ENCODE measurements around the gene GSK3A. TPM values are rescaled to one million over a fixed set of nuclear protein-coding genes. Genes with fewer than 3 reads are reported as not detected.

The GSK3A gene
- total and polyA plus RNA-seq, 2 experiments from 2014 or later: 32.2 to 36.6 TPM

DNA sequence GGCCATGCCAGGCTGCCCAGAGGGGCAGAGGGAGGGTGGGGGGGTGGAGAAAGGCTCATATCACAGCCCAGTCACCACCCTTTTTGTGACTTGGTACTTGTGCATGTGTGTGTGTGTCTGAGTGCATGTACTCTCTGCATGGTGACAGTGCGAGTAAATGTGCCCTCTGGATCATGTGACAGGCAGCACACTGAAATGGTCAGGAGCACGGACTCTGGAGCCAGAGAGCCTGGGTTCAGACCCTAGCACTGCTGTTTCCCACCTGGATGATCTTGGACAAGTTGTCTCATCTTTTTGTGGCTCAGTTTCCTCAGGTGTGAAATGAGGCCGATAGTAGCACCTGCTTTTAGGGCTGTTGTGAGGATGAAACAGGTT lies 28.6 kb upstream of the GSK3A start:
- no peak for DNase-seq (ENCODE audit: low spot score)
- TF ChIP-seq EZH2 (IDR thresholded peaks at IDR 0.05; ENCODE audit: borderline replicate concordance) (no peak), EZH2phosphoT487 (IDR thresholded peaks at IDR 0.05; ENCODE audit: low read depth, severe bottlenecking, unreplicated experiment) (no peak)
- TF ChIP-seq, protein P1, sequence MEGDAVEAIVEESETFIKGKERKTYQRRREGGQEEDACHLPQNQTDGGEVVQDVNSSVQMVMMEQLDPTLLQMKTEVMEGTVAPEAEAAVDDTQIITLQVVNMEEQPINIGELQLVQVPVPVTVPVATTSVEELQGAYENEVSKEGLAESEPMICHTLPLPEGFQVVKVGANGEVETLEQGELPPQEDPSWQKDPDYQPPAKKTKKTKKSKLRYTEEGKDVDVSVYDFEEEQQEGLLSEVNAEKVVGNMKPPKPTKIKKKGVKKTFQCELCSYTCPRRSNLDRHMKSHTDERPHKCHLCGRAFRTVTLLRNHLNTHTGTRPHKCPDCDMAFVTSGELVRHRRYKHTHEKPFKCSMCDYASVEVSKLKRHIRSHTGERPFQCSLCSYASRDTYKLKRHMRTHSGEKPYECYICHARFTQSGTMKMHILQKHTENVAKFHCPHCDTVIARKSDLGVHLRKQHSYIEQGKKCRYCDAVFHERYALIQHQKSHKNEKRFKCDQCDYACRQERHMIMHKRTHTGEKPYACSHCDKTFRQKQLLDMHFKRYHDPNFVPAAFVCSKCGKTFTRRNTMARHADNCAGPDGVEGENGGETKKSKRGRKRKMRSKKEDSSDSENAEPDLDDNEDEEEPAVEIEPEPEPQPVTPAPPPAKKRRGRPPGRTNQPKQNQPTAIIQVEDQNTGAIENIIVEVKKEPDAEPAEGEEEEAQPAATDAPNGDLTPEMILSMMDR (IDR thresholded peaks at IDR 0.05; ENCODE audit: poor library complexity): no peak
- Histone ChIP-seq H3K4me1 (ENCODE audit: insufficient read depth) (peaks cover 17% of the 10 kb centered on the region), H3K27me3 (no peaks in the 10 kb centered on the region), H3K4me3 (no peak overlapping the region), H3K9me2 (replicated peaks; ENCODE audit: insufficient read depth) (no peaks in the 10 kb centered on the region), H3K27ac (peak overlapping the region; percentile 46), H3K4me2 (peak overlapping the region; percentile 88), H2AFZ (no peak overlapping the region), H3K79me2 (peaks cover 51% of the 10 kb centered on the region), H3K36me3 (replicated peaks; ENCODE audit: insufficient read depth, low read depth) (no peaks in the 10 kb centered on the region), H3K9me3 (ENCODE audit: low read depth) (no peaks in the 10 kb centered on the region), H4K20me1 (ENCODE audit: insufficient read depth, poor library complexity, severe bottlenecking) (peaks cover 5% of the 10 kb centered on the region)
- 84% methylated on average over 3 of the region's 3 CpGs for whole genome bisulfite sequencing (ENCODE audit: low lambda C conversion rate, missing lambda C conversion rate)

DNA sequence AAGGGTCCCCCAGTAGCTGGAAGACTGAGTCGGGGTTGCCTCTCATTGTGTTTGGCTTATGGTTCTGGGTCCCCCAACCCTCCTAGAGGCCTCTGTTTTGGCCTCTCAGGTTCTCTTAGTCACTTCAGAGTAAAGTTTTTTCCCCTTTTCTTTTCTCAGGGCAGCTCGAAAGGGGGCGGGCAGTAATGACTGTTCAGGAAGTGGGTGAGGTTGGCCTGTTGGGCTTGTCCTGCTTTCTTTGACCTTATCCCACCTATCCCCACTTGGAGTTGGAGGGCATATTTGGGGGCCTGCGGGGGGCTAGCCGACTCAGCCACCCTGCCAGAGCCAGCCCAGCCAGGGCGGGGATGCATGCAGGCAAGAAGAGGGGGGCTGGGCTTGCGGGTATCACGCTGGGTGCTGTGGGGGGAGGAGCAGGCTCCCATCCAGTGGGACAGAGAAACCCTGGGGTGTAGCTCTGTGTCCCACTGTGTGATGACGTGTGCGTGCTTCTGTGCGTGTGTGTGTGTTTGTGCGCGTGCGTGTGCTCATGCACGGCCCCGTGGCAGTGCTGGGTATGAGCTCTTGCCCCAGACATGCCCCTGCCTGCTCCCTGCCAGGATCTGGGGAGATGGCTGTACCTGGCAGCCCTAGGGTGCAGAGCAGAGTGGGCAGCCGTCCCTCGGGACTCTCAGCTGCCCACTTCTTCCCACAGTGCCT lies 28.1 kb upstream of the GSK3A start:
- Histone ChIP-seq H3K4me1 (ENCODE audit: insufficient read depth) (peaks cover 17% of the 10 kb centered on the region), H3K9me3 (ENCODE audit: low read depth) (no peaks in the 10 kb centered on the region), H3K9me2 (replicated peaks; ENCODE audit: insufficient read depth) (no peaks in the 10 kb centered on the region), H3K27ac (peak overlapping the region; percentile 45), H3K4me2 (peak overlapping the region; percentile 88), H3K4me3 (peak overlapping the region; percentile 9), H2AFZ (no peak overlapping the region), H3K27me3 (no peaks in the 10 kb centered on the region), H3K79me2 (peaks cover 46% of the 10 kb centered on the region), H3K36me3 (replicated peaks; ENCODE audit: insufficient read depth, low read depth) (no peaks in the 10 kb centered on the region), H4K20me1 (ENCODE audit: insufficient read depth, poor library complexity, severe bottlenecking) (peaks cover 5% of the 10 kb centered on the region)
- 73% methylated on average over 18 of the region's 18 CpGs for WGBS (ENCODE audit: low lambda C conversion rate, missing lambda C conversion rate)
- TF ChIP-seq EZH2phosphoT487 (IDR thresholded peaks at IDR 0.05; ENCODE audit: low read depth, severe bottlenecking, unreplicated experiment): no peak
- TF ChIP-seq, protein P1 (IDR thresholded peaks at IDR 0.05; ENCODE audit: poor library complexity): no peak
- TF ChIP-seq EZH2 (IDR thresholded peaks at IDR 0.05; ENCODE audit: borderline replicate concordance): no peak
- DNase-seq (ENCODE audit: low spot score): no peak

DNA sequence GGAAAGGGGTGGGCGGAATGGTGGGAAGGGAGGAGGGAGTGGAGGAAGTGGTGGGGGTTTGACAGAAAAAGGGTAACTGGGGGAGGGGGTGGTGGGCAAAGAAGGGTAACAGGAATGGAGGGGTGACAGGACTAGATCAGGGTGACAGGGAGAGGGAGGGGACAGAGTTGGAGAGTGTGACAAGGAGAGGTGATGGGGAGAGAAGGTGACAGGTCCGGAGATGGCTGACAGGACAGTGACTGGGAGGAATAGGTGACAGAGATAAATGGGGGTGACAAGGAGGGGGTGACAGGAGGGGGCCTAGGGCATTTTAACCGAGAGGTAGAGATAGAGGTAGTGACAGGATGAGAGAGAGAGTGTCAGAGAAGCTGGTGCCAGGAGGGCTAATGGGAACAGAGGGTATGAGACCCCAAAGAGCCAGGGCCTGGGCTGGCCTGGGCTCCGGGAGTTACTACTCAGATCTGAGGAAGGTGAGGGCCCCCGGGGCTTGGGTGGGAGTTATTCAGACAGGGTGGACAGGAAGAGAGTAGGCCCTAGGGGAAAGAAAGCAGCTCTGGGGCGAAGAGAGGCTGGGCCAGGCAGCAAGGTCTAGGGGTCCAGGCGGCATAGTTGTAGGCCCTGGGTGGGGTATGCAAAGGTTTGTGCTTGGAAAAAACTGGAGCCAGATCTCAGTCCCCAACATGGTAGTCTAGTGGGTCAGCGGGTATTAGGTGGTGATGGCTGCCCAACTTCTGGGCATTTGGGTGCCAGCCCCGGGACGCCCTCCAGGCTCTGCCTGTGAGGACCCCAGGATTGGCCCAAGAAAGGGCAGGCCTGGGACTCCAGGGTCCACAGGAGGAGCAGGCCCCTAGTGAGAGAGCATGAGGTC lies 27.3 kb upstream of the GSK3A start:
- Histone ChIP-seq H3K4me2 (peak overlapping the region; percentile 88), H3K9me3 (ENCODE audit: low read depth) (no peaks in the 10 kb centered on the region), H3K4me1 (ENCODE audit: insufficient read depth) (peaks cover 17% of the 10 kb centered on the region), H3K4me3 (peak overlapping the region; percentile 9), H3K79me2 (peaks cover 38% of the 10 kb centered on the region), H2AFZ (no peak overlapping the region), H3K27ac (peak overlapping the region; percentile 45), H3K9me2 (replicated peaks; ENCODE audit: insufficient read depth) (no peaks in the 10 kb centered on the region), H4K20me1 (ENCODE audit: insufficient read depth, poor library complexity, severe bottlenecking) (no peaks in the 10 kb centered on the region), H3K27me3 (no peaks in the 10 kb centered on the region), H3K36me3 (replicated peaks; ENCODE audit: insufficient read depth, low read depth) (no peaks in the 10 kb centered on the region)
- 69% methylated on average over 9 of the region's 10 CpGs for WGBS (ENCODE audit: low lambda C conversion rate, missing lambda C conversion rate)
- no peak for DNase-seq (ENCODE audit: low spot score)
- TF ChIP-seq, protein P1 (IDR thresholded peaks at IDR 0.05; ENCODE audit: poor library complexity): no peak
- no peak for TF ChIP-seq EZH2phosphoT487 (IDR thresholded peaks at IDR 0.05; ENCODE audit: low read depth, severe bottlenecking, unreplicated experiment)
- TF ChIP-seq EZH2 (IDR thresholded peaks at IDR 0.05; ENCODE audit: borderline replicate concordance): no peak
